Measurements from ENCODE around the gene LRMDA.

DNA sequence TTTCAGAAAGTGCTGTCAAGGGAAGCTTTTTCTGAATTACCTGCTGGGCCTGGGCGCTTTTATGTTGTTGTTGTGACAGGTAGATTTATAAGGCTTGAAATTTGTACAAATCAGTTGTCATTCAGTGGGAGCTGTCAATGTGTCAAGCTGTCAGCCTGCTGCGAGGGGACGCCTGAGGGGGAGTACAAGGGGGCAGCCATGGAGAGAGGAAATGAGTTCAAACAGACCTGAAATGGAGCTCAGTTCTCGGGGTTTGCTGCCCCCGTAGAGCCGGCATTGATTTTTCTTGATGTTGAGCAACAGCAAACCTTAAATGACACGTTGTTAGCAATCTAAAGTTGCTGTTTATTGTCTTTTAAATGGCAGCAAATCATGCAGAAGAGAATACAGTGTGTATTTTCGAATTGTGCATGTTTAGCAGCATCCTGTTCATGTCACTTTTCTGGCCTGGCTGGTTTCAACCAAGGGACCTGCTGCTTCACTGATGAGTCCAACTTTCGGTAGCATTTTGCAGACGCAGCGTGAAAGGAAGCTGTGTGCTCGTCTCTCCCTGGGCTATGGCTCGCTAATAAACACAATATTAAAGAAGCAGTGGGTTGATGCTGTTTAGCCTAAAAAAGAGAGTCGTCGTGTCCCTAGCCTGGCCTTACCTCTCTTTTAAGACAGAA is 166.5 kb downstream of the LRMDA start:
- TF ChIP-seq CTCF (IDR thresholded peaks at IDR 0.05) (no peak), POLR2AphosphoS5 (IDR thresholded peaks at IDR 0.05) (no peak), EP300 (IDR thresholded peaks at IDR 0.05; ENCODE audit: low read depth) (no peak)

Measured in transverse colon (tissue), 4 donors.